ENCODE results near the gene NR3C2.

Gene NR3C2

DNA sequence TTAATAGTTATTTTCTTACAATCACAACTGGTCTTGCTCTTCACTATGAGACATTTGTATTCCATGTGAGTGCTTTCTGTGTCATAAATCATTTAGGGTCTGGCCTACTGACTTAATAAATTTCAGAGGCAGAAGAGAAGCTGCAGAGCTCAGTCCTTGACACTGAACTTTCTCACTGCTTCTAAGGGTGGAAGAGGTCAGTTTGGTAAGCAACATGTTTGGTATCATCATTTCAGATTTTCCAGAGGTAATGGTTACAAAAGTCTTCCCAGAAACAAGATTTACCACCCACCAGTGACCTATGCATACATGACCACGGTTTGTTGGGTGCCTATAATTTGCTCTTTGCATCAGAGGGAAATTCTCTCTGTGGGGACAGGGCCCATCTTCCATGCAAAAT, 148.6 kb downstream of the NR3C2 start:
- Mint-ChIP-seq H3K27me3 (no peaks in the 10 kb centered on the region), H3K27ac (no peak overlapping the region), H3K4me3 (no peak overlapping the region), H3K36me3 (no peaks in the 10 kb centered on the region), H3K9me3 (no peaks in the 10 kb centered on the region), H3K4me1 (no peaks in the 10 kb centered on the region)
- DNase-seq = no peak
- CTCF ChIA-PET = no interaction called here

- DNase-seq = no peak
- Mint-ChIP-seq H3K9me3 (no peaks in the 10 kb centered on the region), H3K36me3 (no peaks in the 10 kb centered on the region), H3K27ac (no peak overlapping the region), H3K27me3 (no peaks in the 10 kb centered on the region), H3K4me1 (no peaks in the 10 kb centered on the region), H3K4me3 (no peak overlapping the region)
- CTCF ChIA-PET = no interaction called here
Observed at GRCh38 chr4:148292686-148293085, 149.5 kb downstream of the NR3C2 start.

GRCh38 chr4:148289740-148290139, 152.5 kb downstream of the NR3C2 start:
- DNase-seq = no peak
- no peak overlapping the region for H3K27ac Mint-ChIP-seq
- H3K27me3 Mint-ChIP-seq = no peaks in the 10 kb centered on the region
- no peaks in the 10 kb centered on the region for H3K36me3 Mint-ChIP-seq
- H3K4me3 Mint-ChIP-seq = no peak overlapping the region
- H3K4me1 Mint-ChIP-seq = no peaks in the 10 kb centered on the region
- H3K9me3 Mint-ChIP-seq = no peaks in the 10 kb centered on the region
- CTCF ChIA-PET = no interaction called here

DNA sequence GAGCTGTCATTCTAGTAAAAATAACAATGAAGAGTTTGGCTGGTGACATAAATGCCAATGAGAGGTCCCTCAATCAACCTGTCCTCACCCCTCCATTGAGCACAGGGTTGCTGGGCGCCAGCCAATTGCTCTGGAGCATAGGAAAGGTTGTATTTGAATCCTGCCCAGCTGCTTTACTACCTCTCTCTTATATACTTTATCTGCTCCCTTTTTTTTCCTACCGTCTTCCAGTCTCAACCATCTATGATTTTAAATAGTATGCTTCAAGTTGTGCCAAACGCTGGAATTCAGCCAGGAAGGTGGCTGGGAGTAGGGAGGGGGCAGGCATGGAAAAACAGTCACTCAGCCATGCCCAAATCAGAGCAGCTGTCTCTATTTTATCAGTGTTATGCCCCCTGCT, 153.8 kb downstream of the NR3C2 start:
- H3K9me3 Mint-ChIP-seq = no peaks in the 10 kb centered on the region
- no peak overlapping the region for H3K4me3 Mint-ChIP-seq
- H3K27ac Mint-ChIP-seq = no peak overlapping the region
- CTCF ChIA-PET = no interaction called here
- no peaks in the 10 kb centered on the region for H3K4me1 Mint-ChIP-seq
- no peak for DNase-seq
- H3K27me3 Mint-ChIP-seq = no peaks in the 10 kb centered on the region
- H3K36me3 Mint-ChIP-seq = no peaks in the 10 kb centered on the region

DNA sequence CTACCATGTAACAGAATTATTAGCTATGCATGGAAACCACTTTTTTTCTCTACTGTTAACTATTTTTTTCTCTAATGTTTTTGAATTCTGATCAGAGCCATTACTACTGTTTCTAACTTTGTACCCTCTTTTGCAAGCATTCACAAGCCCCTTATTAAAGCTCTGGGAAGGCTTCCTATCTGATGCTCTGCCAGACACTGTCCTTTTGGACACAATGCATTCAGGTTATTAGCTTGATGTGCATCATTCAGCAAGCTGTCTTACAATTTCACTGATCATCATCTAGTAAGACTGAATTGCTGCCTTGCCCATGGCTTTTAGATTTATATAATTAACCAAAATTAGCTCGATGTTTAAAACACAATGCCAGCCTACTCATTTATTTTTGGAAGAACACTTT, 155.1 kb downstream of the NR3C2 start:
- DNase-seq = no peak
- Mint-ChIP-seq H3K4me1 (no peaks in the 10 kb centered on the region), H3K27ac (no peak overlapping the region), H3K36me3 (no peaks in the 10 kb centered on the region), H3K27me3 (no peaks in the 10 kb centered on the region), H3K9me3 (no peaks in the 10 kb centered on the region), H3K4me3 (no peak overlapping the region)
- CTCF ChIA-PET = no interaction called here

GRCh38 chr4:148286012-148286411, 156.2 kb downstream of the NR3C2 start:
- Mint-ChIP-seq H3K27me3 (no peaks in the 10 kb centered on the region), H3K27ac (no peak overlapping the region), H3K4me1 (no peaks in the 10 kb centered on the region), H3K9me3 (no peaks in the 10 kb centered on the region), H3K36me3 (no peaks in the 10 kb centered on the region), H3K4me3 (no peak overlapping the region)
- no peak for DNase-seq
- CTCF ChIA-PET = no interaction called here

GRCh38 chr4:148283665-148284064, 158.5 kb downstream of the NR3C2 start:
- Mint-ChIP-seq H3K27me3 (no peaks in the 10 kb centered on the region), H3K27ac (no peak overlapping the region), H3K36me3 (no peaks in the 10 kb centered on the region), H3K9me3 (no peaks in the 10 kb centered on the region), H3K4me3 (no peak overlapping the region), H3K4me1 (no peaks in the 10 kb centered on the region)
- CTCF ChIA-PET = no interaction called here
- no peak for DNase-seq

DNA sequence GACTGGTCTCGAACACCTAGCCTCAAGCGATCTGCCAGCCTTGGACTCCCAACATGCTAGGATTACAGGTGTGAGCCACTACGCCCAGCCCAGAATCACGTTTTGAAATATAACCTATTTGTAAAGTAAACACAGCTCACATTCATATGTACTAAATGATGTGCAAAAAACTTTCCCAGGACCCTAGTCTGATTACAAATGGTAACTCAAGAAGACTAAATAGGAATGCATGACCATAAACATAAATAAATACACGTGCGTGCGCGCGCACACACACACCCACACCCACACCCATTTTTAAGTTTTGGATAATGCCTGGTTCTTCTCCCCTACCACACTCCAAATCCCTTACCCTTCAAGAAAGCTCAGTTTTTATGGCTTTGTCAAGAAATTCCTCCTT, 163.9 kb downstream of the NR3C2 start:
- H3K4me1 Mint-ChIP-seq = no peaks in the 10 kb centered on the region
- H3K9me3 Mint-ChIP-seq = no peaks in the 10 kb centered on the region
- no peak overlapping the region for H3K4me3 Mint-ChIP-seq
- H3K27ac Mint-ChIP-seq = no peak overlapping the region
- no peaks in the 10 kb centered on the region for H3K36me3 Mint-ChIP-seq
- DNase-seq = no peak
- CTCF ChIA-PET = no interaction called here
- no peaks in the 10 kb centered on the region for H3K27me3 Mint-ChIP-seq

GRCh38 chr4:148275266-148275665, 166.9 kb downstream of the NR3C2 start:
- Mint-ChIP-seq H3K27ac (no peak overlapping the region), H3K9me3 (no peaks in the 10 kb centered on the region), H3K36me3 (no peaks in the 10 kb centered on the region), H3K4me1 (no peaks in the 10 kb centered on the region), H3K27me3 (no peaks in the 10 kb centered on the region), H3K4me3 (no peak overlapping the region)
- DNase-seq = no peak
- CTCF ChIA-PET = no interaction called here

GRCh38 chr4:148273501-148273986, 168.7 kb downstream of the NR3C2 start:
- no peaks in the 10 kb centered on the region for H3K4me1 Mint-ChIP-seq
- CTCF ChIA-PET = no interaction called here
- H3K27ac Mint-ChIP-seq = no peak overlapping the region
- no peaks in the 10 kb centered on the region for H3K36me3 Mint-ChIP-seq
- DNase-seq = no peak
- H3K4me3 Mint-ChIP-seq = no peak overlapping the region
- H3K27me3 Mint-ChIP-seq = no peaks in the 10 kb centered on the region
- H3K9me3 Mint-ChIP-seq = no peaks in the 10 kb centered on the region

- CTCF ChIA-PET = no interaction called here
- no peak for DNase-seq
- H3K4me1 Mint-ChIP-seq = no peaks in the 10 kb centered on the region
- no peaks in the 10 kb centered on the region for H3K9me3 Mint-ChIP-seq
- no peak overlapping the region for H3K4me3 Mint-ChIP-seq
- no peak overlapping the region for H3K27ac Mint-ChIP-seq
- no peaks in the 10 kb centered on the region for H3K27me3 Mint-ChIP-seq
- H3K36me3 Mint-ChIP-seq = no peaks in the 10 kb centered on the region
Observed at GRCh38 chr4:148271166-148271565, 171.0 kb downstream of the NR3C2 start.

DNA sequence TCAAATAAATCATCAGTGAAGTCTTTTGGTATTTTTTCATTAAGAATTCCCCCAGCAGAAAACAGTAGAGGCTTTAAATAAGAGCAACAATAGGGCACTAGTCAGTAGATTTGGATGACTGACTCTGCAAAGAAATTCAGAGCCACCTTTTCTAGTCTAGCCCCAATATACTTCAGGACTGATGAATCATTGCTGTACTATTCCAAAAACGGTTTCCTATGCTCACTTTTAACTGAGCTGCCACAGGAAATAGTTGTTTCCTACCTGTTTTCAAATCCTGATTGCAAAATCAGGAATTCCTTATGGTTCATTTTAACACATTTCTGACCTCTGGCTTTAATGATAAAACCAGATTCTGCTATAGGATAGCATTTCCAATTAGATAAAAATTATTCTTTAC, 171.6 kb downstream of the NR3C2 start:
- H3K27me3 Mint-ChIP-seq = no peaks in the 10 kb centered on the region
- no peaks in the 10 kb centered on the region for H3K36me3 Mint-ChIP-seq
- no peak for DNase-seq
- H3K4me1 Mint-ChIP-seq = no peaks in the 10 kb centered on the region
- H3K4me3 Mint-ChIP-seq = no peak overlapping the region
- CTCF ChIA-PET = no interaction called here
- no peak overlapping the region for H3K27ac Mint-ChIP-seq
- no peaks in the 10 kb centered on the region for H3K9me3 Mint-ChIP-seq

DNA sequence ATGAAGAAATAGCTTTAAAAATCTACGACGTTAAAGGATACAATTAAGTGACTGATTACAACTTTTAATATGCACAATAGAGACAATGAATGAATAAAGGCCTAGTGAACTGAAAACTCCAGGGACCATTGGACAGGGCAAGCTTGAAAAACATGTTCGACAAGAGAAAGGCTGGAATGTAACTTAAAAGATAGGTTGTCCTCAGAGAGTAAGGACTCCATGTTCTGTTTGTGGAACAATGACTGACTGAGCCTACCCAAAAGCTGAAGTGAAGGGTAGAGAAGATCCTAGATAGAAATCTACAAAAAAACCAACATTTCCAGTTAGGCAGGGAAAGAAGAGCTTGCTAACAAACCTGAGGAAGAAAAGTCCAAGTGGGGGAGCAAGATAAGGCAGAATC, 173.4 kb downstream of the NR3C2 start:
- Mint-ChIP-seq H3K4me3 (no peak overlapping the region), H3K36me3 (no peaks in the 10 kb centered on the region), H3K27ac (no peak overlapping the region), H3K9me3 (no peaks in the 10 kb centered on the region), H3K27me3 (no peaks in the 10 kb centered on the region), H3K4me1 (no peaks in the 10 kb centered on the region)
- CTCF ChIA-PET = interaction anchor here (0.9 kb wide), 1 partner anchor 33 kb away, joined by 4 read pairs; no protein-coding TSS in a partner anchor
- no peak for DNase-seq

DNA sequence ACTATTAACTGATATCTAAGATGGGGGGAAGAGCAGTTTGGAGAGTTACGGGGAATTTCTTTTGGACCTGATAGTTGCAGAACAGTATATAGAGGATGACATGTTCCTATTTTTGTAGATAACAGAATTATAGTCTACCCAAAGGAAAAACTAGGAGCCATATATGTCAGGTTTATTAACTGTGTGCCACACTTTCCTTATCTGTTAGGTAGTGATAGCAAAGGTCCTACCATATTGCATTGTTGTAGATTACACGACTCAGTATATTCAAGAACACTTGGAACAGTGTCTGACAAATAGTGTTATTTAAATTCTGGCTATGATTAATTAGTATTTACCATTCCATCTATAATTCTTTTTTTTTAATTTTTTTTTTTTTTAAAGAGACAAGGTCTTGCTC, 175.3 kb downstream of the NR3C2 start:
- Mint-ChIP-seq H3K27me3 (no peaks in the 10 kb centered on the region), H3K27ac (no peak overlapping the region), H3K4me3 (no peak overlapping the region), H3K4me1 (no peaks in the 10 kb centered on the region), H3K9me3 (no peaks in the 10 kb centered on the region), H3K36me3 (no peaks in the 10 kb centered on the region)
- CTCF ChIA-PET = no interaction called here
- no peak for DNase-seq

DNA sequence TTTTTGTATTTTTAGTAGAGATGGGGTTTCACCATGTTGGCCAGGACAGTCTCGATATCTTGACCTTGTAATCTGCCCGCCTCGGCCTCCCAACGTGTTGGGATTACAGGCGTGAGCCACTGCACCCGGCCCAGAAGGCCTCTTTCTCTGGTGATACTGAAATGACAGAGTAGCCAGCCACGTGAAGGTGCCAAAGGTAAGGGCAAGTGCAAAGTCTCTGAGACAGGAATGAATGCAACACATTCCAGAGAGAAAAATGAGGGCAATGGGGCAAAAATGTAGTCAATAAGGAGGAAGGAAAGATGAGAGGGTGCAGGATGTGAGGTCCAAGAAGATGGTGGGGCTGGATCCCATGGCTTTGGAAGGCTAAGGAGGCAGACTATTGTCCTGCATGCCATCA, 176.0 kb downstream of the NR3C2 start:
- H3K4me3 Mint-ChIP-seq = no peak overlapping the region
- no peaks in the 10 kb centered on the region for H3K36me3 Mint-ChIP-seq
- CTCF ChIA-PET = no interaction called here
- no peaks in the 10 kb centered on the region for H3K27me3 Mint-ChIP-seq
- DNase-seq = no peak
- no peaks in the 10 kb centered on the region for H3K9me3 Mint-ChIP-seq
- no peak overlapping the region for H3K27ac Mint-ChIP-seq
- no peaks in the 10 kb centered on the region for H3K4me1 Mint-ChIP-seq

DNA sequence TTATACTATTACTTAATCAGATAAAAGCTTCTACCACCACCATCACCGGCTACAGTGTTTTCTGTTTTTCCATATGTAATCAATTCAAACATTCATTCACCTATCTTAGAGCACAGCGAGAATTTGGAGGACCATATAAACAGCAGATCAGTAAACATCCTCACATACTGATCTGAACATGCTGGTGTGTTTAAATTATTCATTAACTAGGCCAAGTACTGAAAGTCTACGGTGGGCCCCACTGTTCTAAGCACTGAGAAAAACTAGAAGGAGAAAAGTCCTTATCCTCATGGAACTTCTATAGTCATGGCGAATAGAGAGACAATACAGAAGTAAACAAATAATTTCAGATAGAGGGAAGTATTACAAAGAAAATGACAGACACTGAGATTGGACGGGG, 176.6 kb downstream of the NR3C2 start:
- DNase-seq = no peak
- H3K4me1 Mint-ChIP-seq = no peaks in the 10 kb centered on the region
- no peaks in the 10 kb centered on the region for H3K36me3 Mint-ChIP-seq
- no peaks in the 10 kb centered on the region for H3K9me3 Mint-ChIP-seq
- CTCF ChIA-PET = no interaction called here
- no peaks in the 10 kb centered on the region for H3K27me3 Mint-ChIP-seq
- no peak overlapping the region for H3K4me3 Mint-ChIP-seq
- H3K27ac Mint-ChIP-seq = no peak overlapping the region
